ENCODE results near the gene CREBBP. TPM values are rescaled to one million over a fixed set of nuclear protein-coding genes. Genes with fewer than 3 reads are reported as not detected.

CREBBP gene
- total and polyA plus RNA-seq, 9 of the 15 experiments (the other 6 are each of a cell fraction or from before 2014, with no cell fraction given): 0.70 to 24.8 (median 5.6) TPM

DNA sequence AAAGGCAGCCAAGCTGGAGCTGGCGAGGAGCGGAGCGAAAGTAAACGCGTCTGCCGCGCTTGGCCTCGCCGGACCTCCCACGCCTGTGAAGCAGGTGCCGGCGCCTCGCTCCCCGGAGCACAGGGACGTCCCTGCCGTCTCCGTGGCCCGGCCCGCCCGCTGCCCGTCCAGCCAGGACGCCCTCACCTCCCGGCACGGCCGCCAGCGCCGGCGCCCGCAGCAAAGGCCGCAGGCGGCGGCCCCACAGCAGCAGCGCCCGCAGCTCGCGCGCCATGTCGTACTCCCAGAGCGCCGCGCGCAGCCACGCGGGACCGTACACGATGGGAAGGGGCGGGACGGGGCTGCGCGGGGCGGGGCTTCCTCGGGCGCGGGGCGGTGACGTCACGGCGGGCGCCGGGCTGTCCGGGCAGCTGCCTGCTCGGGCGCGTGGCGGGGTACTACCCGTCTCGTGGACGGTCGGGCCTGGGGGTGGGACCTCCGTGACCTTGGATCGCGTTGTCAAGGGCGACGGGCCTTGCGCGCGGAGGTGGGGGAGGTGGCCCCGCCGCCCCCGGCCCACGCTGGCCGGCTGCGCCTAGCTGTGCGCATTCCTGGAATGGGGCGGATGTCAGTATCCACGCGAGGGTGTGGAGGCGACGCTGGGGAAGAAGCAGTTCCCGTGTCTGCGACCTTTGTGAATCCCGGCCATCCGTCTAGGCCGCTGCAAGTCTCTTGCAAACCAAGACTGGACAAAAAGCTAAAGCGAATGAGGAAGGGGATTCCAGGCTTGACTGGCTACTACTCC, 163.1 kb downstream of the CREBBP start, which contains the start of gene TRAP1 (continued):
- TF ChIP-seq, protein P1, sequence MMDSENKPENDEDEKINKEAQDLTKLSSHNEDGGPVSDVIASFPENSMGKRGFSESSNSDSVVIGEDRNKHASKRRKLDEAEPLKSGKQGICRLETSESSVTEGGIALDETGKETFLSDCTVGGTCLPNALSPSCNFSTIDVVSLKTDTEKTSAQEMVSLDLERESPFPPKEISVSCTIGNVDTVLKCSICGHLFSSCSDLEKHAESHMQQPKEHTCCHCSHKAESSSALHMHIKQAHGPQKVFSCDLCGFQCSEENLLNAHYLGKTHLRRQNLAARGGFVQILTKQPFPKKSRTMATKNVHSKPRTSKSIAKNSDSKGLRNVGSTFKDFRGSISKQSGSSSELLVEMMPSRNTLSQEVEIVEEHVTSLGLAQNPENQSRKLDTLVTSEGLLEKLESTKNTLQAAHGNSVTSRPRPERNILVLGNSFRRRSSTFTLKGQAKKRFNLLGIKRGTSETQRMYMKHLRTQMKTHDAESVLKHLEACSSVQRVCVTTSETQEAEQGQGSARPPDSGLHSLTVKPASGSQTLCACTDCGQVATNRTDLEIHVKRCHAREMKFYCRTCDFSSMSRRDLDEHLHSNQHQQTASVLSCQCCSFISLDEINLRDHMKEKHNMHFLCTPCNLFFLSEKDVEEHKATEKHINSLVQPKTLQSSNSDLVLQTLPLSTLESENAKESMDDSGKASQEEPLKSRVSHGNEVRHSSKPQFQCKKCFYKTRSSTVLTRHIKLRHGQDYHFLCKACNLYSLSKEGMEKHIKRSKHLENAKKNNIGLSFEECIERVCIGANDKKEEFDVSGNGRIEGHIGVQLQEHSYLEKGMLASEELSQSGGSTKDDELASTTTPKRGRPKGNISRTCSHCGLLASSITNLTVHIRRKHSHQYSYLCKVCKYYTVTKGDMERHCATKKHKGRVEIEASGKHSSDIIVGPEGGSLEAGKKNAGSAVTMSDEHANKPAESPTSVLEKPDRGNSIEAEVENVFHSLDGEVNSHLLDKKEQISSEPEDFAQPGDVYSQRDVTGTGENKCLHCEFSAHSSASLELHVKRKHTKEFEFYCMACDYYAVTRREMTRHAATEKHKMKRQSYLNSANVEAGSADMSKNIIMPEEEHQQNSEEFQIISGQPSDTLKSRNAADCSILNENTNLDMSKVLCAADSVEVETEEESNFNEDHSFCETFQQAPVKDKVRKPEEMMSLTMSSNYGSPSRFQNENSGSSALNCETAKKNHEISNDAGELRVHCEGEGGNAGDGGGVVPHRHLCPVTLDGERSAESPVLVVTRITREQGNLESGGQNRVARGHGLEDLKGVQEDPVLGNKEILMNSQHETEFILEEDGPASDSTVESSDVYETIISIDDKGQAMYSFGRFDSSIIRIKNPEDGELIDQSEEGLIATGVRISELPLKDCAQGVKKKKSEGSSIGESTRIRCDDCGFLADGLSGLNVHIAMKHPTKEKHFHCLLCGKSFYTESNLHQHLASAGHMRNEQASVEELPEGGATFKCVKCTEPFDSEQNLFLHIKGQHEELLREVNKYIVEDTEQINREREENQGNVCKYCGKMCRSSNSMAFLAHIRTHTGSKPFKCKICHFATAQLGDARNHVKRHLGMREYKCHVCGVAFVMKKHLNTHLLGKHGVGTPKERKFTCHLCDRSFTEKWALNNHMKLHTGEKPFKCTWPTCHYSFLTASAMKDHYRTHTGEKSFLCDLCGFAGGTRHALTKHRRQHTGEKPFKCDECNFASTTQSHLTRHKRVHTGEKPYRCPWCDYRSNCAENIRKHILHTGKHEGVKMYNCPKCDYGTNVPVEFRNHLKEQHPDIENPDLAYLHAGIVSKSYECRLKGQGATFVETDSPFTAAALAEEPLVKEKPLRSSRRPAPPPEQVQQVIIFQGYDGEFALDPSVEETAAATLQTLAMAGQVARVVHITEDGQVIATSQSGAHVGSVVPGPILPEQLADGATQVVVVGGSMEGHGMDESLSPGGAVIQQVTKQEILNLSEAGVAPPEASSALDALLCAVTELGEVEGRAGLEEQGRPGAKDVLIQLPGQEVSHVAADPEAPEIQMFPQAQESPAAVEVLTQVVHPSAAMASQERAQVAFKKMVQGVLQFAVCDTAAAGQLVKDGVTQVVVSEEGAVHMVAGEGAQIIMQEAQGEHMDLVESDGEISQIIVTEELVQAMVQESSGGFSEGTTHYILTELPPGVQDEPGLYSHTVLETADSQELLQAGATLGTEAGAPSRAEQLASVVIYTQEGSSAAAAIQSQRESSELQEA (IDR thresholded peaks at IDR 0.05; ENCODE audit: low read depth): no peak
- TF ChIP-seq, protein P2, sequence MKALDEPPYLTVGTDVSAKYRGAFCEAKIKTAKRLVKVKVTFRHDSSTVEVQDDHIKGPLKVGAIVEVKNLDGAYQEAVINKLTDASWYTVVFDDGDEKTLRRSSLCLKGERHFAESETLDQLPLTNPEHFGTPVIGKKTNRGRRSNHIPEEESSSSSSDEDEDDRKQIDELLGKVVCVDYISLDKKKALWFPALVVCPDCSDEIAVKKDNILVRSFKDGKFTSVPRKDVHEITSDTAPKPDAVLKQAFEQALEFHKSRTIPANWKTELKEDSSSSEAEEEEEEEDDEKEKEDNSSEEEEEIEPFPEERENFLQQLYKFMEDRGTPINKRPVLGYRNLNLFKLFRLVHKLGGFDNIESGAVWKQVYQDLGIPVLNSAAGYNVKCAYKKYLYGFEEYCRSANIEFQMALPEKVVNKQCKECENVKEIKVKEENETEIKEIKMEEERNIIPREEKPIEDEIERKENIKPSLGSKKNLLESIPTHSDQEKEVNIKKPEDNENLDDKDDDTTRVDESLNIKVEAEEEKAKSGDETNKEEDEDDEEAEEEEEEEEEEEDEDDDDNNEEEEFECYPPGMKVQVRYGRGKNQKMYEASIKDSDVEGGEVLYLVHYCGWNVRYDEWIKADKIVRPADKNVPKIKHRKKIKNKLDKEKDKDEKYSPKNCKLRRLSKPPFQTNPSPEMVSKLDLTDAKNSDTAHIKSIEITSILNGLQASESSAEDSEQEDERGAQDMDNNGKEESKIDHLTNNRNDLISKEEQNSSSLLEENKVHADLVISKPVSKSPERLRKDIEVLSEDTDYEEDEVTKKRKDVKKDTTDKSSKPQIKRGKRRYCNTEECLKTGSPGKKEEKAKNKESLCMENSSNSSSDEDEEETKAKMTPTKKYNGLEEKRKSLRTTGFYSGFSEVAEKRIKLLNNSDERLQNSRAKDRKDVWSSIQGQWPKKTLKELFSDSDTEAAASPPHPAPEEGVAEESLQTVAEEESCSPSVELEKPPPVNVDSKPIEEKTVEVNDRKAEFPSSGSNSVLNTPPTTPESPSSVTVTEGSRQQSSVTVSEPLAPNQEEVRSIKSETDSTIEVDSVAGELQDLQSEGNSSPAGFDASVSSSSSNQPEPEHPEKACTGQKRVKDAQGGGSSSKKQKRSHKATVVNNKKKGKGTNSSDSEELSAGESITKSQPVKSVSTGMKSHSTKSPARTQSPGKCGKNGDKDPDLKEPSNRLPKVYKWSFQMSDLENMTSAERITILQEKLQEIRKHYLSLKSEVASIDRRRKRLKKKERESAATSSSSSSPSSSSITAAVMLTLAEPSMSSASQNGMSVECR (CRISPR knock-in tag; IDR thresholded peaks at IDR 0.05): peak; percentile 88
- TF ChIP-seq, protein P3, sequence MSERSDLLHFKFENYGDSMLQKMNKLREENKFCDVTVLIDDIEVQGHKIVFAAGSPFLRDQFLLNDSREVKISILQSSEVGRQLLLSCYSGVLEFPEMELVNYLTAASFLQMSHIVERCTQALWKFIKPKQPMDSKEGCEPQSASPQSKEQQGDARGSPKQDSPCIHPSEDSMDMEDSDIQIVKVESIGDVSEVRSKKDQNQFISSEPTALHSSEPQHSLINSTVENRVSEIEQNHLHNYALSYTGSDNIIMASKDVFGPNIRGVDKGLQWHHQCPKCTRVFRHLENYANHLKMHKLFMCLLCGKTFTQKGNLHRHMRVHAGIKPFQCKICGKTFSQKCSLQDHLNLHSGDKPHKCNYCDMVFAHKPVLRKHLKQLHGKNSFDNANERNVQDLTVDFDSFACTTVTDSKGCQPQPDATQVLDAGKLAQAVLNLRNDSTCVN (CRISPR knock-in tag; IDR thresholded peaks at IDR 0.05): no peak
- TF ChIP-seq RB1 (IDR thresholded peaks at IDR 0.05; ENCODE audit: low read depth) (peak; percentile 91), ZBED1 (IDR thresholded peaks at IDR 0.05) (no peak), TOE1 (IDR thresholded peaks at IDR 0.05; ENCODE audit: borderline replicate concordance) (no peak; the same call in 1 of the 2 replicates), TOE1 (CRISPR knock-in tag; IDR thresholded peaks at IDR 0.05; ENCODE audit: borderline replicate concordance, low read depth) (no peak), PTBP1 (IDR thresholded peaks at IDR 0.05; ENCODE audit: low read depth, low read length) (no peak), TCF3 (CRISPR knock-in tag; IDR thresholded peaks at IDR 0.05) (no peak)
- TF ChIP-seq, protein P4, sequence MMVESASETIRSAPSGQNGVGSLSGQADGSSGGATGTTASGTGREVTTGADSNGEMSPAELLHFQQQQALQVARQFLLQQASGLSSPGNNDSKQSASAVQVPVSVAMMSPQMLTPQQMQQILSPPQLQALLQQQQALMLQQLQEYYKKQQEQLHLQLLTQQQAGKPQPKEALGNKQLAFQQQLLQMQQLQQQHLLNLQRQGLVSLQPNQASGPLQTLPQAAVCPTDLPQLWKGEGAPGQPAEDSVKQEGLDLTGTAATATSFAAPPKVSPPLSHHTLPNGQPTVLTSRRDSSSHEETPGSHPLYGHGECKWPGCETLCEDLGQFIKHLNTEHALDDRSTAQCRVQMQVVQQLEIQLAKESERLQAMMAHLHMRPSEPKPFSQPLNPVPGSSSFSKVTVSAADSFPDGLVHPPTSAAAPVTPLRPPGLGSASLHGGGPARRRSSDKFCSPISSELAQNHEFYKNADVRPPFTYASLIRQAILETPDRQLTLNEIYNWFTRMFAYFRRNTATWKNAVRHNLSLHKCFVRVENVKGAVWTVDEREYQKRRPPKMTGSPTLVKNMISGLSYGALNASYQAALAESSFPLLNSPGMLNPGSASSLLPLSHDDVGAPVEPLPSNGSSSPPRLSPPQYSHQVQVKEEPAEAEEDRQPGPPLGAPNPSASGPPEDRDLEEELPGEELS (CRISPR knock-in tag; IDR thresholded peaks at IDR 0.05; ENCODE audit: borderline replicate concordance): peak; percentile 48; the same call in 1 of the 2 replicates

Measured in K562 (cell line).